Prostate gland (tissue), 2 donors: ENCODE measurements around the gene ATP5PD.

Experiments
- CTCF ChIP-seq, 4 experiments: fragments of 200-600 bp in 2 of 4; fragments of 450-650 bp in 2 of 4; sonication (generic) in 2 of 4; IDR thresholded peaks; 1 replicate in 3 of 4; 2 replicates in 1 of 4; pipeline ENCODE4 v1.5.1; 2016 to 2019; ENCODE audit warnings: antibody characterized with exemption in 4 of 4, mild to moderate bottlenecking in 2 of 4, moderate library complexity in 2 of 4
- POLR2A ChIP-seq: fragments of 450-650 bp; IDR thresholded peaks from one replicate; pipeline ENCODE4 v1.6.1; 2016; ENCODE audit warnings: antibody characterized with exemption, mild to moderate bottlenecking
- POLR2AphosphoS5 ChIP-seq: sonication (generic); formaldehyde crosslinking; IDR thresholded peaks from one replicate; pipeline ENCODE4 v1.6.1; 2017; ENCODE audit warnings: antibody characterized with exemption

GRCh38 chr17:75049706-75050105, 2.9 kb upstream of the ATP5PD start:
- TF ChIP-seq CTCF (IDR thresholded peaks at IDR 0.05) = no peak
- TF ChIP-seq POLR2A = no peak
- TF ChIP-seq POLR2AphosphoS5 = no peak
